ENCODE results near the gene TNFRSF19.

The TNFRSF19 gene

DNA sequence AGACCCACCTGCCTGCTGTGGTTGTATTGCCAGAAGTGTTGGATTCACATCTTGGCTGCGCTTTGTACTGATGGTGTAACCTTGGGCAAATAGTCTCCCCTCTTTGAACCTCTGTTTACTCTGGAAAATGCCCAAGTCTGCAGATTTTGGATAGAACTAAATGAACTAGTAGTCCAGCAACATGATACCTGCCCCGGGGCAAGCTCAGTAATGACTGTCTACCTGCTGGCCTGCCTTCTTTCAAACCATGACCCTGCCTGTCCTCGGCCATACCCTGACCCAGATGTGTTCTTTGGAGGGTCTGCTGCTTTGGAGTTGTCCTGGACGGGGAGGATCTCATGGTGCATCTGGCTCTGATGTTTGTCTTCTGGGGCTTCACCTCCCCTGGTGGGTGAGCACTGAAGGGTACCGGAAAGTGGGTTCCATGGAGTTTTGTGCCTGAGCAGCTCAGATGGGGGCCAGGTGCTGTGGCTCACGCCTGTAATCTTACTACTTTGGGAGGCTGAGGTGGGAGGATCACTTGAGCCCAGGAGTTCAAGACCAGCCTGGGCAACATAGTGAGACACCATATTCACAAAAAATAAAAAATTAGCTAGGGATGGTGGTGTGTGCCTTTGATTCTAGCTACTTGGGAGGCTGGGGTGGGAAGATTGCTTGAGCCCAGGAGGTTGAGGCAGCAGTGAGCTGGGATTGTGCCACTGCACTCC lies 59.5 kb downstream of the TNFRSF19 start:
- no peak for DNase-seq

DNA sequence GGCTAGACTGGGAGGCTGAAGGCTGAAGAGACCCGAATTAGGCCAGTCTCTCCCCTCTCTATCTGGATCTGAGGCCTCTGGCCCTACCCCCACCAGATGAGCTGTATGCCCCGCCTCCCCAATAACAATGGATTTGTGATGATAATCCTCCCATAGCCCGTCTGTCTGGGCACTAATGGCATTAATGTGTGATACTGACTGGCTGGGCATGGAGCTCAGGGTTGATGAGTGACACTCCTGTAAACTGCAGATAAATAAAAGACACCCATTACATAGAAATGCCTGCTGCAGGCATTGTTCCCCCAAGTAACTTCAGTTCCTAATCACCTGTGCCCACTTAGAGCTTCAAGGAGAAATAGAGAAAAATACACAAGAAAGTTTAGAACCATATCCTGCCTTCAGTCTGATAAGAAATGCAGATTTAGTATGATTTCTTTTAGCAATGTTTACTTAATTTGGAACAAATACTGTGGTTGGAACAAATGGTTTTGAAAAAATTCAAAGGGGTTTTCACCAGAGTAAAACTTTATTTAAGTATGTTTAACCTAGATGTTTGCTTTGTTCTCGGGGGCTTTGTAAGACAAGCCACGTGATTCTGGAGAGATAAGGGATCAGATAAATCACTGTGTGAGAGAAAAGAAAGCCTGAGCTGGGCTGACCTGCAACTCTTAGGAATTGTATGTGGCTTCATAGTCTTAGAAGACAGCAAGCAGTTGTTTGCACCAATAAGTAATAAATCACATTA lies 60.3 kb downstream of the TNFRSF19 start:
- DNase-seq: no peak

DNA sequence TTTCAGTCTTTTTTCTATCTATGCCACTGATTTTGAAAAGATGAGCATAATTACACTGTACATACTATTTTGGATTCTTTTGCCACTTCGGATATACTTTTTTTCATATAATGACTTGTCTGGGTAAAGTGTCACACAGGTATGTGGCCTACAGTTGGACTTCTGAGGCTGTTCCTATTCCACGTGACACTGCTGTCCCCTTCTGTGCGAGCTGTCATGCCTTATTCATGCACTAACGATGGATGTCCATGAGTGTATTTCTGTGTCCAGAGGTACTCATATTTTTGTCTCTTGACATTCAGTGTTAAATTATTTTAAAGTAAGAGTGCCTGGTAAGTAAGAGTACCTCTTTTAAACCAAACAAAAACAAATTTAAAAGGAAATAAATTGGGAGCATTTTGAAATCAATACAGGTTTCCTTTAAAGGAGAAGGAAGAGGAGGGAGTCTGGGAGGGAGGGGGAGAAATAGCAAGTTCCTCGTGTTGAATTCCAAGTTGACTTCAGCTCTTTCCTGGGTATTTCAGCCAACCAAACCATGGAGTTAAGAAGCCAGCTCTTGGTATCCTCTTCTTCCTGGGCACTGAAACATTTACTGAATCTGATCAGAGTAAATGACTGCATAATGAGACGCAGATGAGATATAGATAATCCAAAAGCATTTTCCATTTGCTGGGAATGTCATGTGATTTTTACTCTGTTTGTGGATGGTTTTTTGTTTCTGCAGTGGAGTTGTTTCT lies 61.3 kb downstream of the TNFRSF19 start:
- DNase-seq: no peak

DNA sequence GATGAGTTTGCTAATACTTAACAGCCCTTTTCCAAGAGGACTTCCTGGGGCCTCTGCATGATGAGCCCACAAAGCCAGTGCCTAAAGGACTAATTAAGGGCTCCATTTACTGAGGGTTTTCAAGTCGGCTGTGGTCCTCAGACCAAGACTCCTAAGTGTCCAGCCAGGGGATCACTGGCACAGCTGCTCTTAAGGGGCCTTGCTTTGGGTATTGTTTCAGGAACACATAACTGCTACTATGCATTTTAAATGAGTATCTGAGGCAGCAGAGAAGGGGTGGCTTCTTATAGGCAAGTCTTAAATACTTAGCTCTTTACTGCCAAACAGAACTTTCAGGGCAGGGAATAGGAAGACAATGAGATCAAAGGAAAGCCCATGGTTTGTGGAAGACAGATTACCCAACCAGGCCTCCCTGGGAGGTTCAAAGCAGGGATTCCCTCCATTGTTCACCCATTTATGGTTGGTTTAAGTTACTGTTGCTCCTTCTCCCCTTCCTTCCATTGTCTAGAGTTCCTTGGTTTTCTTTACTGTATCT lies 61.9 kb downstream of the TNFRSF19 start:
- DNase-seq: no peak

DNA sequence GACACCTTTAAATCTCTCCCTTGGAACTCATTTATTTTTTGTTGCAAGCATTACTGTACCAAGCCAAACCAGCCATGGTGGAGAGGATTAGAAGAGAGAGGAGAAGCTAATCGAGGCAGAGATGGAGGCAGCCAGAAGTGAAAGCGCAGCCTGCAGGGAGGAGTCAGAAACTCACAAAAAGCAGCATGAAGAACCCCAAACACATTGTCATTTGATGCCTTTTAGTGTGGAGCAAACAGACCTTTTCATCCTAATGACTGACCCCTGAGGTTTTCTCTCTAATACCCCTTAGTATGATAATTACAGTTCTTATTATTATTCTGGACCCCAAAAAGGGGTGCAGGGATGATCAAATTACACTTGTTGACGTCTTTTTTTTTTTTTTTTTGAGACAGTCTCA lies 62.5 kb downstream of the TNFRSF19 start:
- DNase-seq: no peak

DNA sequence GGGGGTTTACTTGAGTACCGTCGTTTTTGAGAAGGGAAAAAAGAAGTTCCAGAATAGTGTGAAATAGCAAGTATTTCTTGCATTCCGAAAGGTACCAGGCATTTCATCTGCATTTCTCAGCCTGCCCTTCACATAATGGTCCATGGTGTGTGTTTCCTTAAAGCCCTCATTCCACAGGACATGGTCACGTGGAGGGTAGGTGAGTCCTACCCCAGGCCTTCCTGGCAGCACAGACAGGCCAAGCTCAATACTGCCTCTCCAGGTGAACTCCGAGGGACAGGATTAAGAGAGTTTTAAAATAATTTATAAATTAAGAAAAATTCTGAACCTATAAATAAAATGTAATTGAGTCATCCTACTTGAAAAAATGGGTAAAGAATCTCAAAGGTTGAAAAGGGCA lies 64.7 kb downstream of the TNFRSF19 start:
- no peak for DNase-seq

DNA sequence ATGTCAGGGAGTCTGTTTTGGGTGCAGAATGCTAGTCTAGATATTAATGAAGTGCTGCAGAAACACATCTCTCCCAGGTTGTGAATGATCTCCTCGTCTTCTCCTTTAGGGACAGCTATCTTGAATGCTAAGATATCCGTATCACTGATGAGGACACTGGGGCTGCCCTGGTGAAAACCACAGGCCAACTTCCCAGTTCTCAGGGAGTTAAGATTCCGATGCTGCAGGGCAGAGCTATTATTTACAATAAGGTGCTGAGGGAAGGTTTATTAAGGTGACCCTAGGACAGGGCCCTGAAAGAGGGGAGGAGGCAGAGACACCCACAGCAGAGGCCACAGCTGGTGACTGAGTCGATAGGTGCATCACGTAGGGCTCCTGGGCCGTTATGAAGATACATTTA lies 66.1 kb downstream of the TNFRSF19 start:
- DNase-seq: no peak

DNA sequence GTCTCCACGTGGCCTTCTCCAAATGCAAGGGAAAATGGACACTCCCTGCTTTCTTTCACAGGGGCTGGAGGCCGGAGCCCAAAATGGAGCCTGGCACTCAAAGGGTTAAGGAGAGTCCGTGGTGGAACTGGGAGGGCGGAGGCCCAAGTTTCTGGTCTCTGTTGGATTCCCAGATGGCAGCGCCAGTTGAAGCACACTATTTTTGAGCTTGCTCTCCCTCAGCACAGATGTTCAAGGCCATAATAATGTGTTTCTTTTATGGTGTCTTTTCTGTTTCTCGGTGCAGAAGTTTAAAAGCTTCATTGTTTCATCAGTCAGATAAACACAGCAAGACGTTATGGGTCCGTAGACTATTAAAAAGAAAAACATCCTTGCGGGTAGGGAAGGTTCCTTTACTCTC lies 67.6 kb downstream of the TNFRSF19 start:
- DNase-seq: no peak

DNA sequence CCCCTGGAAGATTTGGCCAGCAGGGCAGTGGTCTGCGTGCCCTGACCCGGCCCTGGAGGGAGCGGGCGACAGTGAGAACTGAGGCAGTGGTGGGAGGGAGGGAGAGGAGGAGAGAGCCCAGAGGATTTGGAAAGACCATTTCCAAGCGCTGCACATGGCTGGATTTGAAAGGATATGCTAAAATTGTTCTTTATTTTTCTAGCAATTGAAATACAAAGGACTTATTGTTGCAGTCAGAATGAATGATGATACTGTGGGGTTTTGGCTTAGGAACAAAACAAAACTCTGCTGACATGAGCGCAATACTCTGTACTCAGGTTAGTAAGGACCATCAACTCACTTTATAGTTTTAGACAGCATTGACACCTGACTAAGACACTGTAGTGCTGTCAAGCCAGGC lies 69.5 kb downstream of the TNFRSF19 start:
- DNase-seq: no peak

DNA sequence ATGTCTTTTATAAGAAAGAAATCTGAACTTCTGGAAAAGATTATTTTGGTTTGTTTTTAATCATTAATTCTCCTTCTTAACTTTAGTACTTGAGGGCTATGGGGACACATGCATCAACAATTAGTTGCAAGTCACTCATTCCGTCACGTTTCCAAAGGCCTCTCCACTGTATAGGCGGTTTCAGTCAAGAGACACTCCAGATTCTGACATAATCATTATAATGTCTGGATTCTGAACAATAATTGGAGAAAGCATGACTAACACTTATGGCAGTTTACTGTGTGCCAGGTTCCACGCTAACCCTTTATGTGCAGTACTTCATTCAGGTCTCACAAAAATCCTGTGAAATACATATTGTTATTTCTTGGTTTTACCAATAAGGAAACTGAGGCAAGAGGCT lies 71.9 kb downstream of the TNFRSF19 start:
- no peak for DNase-seq

DNA sequence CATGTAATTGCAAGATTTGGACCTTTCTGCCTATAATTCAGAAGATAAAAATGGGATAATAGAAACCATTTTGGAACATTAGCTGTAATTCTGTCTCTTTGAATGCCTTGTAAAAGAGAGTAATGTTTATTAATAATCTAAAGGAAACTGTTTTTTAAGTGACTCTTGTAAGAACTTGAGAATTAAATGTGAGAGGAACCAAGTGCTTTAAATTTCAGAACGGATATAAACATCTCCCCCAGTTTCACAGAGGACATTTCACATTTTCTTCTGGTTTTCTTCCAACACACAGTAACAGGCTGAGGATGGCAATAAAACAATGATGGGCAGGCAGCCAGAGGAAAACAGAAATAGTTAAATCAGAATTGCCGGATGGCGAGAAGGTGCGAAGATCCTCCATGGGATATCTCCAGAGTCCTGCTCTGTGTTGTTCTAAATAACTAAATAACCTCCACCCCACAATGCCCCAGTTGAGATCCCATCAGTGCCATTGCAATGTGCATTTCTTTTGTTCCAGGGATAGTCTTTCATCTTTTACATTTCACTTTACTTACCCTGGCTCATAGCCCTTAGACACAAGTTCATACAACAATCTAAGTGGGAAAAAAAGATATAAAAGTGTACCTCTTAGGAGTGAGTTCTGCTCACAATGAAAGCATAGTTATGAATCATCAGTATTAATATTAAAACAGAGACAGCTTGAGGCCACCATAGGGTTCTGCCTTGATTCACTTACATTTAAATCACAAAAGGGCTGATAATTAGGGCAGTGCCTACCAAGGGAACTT lies 73.3 kb downstream of the TNFRSF19 start:
- DNase-seq: no peak

DNA sequence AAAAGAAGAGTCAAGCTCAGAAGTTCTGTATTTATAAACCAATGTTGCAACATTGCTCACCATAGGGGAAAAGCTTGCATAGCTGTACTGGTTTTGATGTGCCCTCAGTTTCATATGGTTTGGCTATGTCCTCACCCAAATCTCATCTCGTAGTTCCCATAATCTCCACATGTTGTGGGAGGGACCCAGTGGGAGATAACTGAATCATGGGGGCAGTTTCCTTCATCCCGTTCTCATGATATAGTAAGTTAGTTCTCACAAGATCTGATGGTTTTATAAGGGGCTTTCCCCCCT lies 73.9 kb downstream of the TNFRSF19 start:
- no peak for DNase-seq

DNA sequence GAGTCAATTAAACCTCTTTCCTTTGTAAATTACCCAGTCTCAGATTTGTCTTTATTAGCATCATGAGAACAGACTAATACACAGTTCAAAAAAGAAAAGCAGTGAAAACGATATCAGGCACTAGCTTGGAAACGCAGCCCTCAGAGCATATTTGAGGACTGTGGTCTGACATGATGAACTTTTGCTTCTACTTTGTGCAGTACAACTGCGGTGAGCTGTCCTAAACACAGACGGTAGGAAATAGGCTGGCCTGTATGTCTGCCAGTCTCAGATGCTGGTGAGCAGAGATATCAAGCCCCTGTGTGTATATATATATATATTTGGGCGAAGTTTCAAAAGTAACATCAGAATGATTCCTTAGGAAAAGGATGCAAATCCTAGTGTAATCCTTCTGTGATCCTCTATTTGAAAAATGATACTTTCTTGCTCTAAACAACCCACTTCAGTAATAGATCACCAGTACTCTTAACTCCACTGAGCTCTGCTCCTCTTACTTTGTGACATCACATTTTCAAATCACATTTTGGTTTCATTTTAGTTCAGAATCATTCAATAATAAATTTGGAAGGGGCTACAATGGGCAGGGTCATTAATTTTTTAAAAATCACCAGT lies 74.4 kb downstream of the TNFRSF19 start:
- no peak for DNase-seq

DNA sequence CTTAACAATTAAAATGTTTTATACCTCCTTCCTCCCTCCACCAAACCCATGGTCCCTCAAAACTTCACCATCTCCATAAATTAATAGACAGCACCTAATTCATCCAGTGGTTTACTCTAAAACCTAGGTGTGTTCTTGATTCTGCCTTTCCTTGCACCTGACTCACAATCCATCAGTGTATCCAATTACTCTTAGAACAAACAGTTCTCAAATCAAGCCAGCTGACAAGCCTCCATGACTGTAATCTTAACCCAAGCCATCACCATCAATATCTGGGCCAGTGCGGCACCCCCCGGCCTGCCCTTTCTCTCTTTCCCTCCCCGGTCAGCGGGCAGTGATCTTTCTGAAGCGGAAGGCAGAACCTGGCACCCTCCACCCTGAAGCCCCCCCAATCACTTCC lies 75.6 kb downstream of the TNFRSF19 start:
- no peak for DNase-seq

DNA sequence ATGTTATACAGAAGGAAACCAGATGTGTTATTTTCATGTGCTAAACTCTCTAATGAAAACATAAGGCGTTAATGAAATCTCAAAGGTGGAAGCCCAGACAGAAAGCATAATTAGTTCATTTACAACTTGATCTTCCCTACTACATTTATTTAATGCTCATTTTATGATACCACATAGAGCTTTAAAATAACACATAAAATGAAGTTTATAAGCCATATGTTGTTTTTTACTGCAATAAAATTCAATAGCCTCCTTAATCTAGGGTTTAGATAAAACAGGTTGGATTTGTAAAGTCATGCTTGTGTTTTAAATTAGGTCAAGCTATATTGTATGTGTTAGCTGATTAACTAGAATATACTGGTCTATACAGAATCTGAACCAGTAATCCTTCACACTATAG lies 81.2 kb downstream of the TNFRSF19 start:
- DNase-seq: no peak

DNA sequence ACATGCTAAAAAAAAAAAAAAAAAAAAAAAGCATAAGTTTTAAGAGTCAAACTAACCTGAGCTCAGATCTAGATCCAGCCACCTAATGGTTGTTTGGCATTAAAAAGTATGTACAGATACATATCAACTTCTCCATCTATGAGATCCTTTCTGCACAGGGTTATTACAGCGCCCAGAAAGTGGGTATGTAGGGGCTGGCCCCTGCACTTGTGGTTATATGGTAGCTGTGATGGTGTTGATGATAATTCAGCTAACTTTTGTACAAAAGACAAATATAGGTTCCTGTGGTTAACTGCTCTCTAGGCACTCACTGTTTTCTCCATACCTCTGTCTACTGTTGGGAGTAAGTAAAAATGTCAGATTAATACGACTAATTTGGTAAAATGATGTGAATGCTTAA lies 81.7 kb downstream of the TNFRSF19 start:
- DNase-seq: no peak

DNA sequence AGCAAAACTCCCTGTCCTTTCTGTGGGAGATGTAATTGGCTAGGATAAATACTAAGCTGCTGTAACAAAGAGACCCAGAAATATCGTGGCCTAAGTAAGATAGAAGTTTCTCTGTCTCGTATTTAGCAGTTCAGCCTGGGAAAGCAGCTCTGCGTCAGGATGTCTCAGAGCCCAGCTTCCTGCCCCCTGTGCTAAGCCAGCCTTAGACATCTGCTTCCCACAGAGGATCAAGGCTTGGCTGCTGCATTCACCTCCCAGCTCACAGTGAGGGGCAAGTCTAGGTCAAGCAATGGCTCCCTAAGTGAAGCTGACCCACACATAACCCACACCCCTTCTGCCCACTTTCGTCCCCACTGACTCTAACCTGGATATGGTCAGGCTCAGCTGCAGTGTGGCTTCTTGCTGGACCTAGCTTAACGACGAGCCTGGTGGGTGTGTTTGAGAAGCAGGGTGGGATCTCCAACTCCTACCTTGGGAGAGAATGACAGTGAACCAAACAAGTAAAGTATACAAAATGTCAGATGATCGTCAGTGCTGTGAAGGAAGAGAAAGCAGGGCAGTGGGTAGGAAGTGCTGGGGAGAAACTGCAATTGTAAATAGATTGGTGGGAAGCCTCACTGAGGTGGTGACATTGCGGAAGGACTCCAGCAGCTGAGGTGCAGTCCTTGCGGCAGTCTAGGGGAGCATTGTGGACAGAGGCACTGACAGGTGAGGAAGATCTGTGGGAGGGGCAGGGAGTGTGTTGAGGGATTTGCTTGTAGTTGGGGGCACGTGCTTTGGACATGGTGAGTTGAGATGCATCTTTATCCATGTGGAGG lies 82.9 kb downstream of the TNFRSF19 start:
- DNase-seq: no peak

DNA sequence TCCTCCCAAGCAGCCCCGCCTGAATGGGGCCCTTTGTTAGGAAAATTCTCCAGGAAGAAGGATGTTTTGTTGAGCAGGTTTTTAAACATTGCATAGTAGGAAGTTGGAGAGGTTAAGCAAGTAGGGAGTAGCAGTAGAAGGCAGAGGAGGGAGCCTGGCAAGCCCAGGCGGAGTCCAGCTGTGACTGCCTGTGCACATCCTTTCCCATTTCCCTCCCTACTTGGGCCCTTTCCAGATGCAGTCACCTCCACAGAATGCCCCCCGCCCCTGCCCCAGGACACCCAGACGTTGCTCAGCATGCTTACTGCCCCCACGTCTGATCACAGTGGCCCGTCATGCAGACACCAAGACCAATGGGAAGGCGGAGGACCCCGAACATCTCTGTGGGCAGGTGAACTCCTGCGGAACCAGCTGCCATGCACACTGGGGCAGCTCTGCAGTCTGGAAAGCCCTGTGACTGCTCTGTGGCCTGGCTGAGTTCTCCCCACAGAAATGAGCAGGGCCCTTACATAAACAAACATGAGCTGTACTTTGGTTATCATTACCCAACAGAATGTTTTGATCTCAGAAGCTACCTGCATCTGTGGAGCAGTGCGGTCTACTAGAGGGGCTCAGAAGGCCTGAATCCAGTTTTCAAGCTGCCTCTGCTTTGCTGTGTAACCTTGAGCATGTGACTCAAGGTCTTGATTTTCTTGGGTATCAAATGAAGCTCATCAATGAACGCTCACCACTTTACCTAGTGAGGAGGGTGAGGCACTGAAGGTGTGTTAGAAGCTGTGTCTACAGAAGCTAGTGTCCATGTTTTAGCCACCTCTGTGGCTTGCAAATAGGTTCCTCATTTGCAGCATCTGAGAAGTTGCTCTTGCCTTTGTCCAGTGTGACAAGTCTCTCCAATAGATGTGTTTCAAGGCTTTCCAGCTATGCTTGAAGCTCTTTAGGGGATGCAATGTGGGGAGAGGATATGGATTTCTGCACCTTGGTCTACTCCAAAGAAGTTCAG lies 84.2 kb downstream of the TNFRSF19 start:
- DNase-seq: no peak

DNA sequence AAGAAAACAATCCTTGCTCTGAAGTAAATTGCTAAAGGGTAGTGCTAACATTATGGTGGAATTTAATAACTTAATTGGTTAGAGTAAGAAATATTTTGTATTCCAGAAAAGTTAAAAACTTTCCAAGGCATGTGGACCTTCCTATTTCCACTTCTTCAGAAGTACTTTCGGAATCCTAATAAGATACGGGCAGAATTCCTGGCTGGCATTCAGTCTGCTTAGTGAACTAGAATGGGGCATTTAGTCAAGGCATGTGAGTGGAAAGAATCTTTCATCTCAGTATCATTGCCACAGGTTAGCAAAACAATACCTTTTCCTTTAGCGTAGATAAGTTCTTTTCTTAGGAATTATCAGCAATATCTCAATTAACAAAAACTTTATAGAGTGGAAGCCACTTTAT lies 85.1 kb downstream of the TNFRSF19 start:
- no peak for DNase-seq

DNA sequence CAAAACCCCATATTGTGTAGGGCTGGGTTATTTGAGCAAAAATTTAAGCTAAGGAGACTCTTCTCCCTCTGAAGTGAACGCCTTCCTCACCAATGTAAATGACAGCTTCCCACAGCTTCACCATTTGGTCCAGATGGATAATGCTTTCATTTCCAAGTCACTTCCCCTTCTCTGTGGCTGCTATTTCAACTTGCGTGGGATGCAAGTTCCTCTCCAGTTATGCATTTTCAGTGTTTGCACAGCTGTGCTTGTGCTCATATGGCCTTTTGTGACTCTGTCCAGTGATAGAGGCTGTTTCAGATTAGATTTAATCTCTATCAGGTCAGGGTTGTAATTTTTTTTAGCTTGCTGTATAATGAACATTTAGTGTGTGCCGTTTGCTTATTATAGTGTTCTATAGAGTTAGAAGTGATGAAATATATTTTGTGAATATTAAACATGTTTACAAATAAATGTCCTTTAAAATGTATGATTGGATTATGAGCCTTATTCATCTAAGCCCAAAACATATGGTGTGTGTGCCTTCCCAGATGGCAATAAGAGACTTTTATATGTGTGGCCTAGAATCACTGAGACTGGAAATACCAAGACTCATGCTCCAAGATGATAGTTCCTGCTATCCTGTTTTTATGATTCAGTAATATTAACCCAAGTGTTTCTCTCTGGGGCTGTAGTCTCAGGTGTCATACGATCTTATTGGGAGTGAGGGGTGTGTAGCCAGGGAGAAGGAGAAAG lies 86.6 kb downstream of the TNFRSF19 start:
- DNase-seq: no peak
